HFFc6 (cell line): ENCODE data around the gene TBX19. TPM values are rescaled to one million over a fixed set of nuclear protein-coding genes. Genes with fewer than 3 reads are reported as not detected.

Source experiments
- DNase-seq: peaks from one replicate; pipeline ENCODE4 v3.0.0-alpha.2; 2018
- H3K27ac Mint-ChIP-seq: 2 replicates; pipeline ENCODE4 v1.8.0; 2020; ENCODE audit warnings: mild to moderate bottlenecking, mixed read lengths
- H3K27me3 Mint-ChIP-seq: 2 replicates; pipeline ENCODE4 v1.8.0; 2021; ENCODE audit warnings: mild to moderate bottlenecking, moderate library complexity, mixed read lengths; ENCODE audit not compliant: insufficient read depth
- H3K36me3 Mint-ChIP-seq: 2 replicates; pipeline ENCODE4 v1.8.0; 2021; ENCODE audit warnings: low read depth, mixed read lengths
- H3K4me1 Mint-ChIP-seq: 2 replicates; pipeline ENCODE4 v1.8.0; 2020; ENCODE audit warnings: low read depth, mixed read lengths
- H3K4me3 Mint-ChIP-seq: 2 replicates; pipeline ENCODE4 v1.8.0; 2020; ENCODE audit warnings: mild to moderate bottlenecking, moderate library complexity, mixed read lengths
- H3K9me3 Mint-ChIP-seq: 2 replicates; pipeline ENCODE4 v1.8.0; 2020; ENCODE audit warnings: mild to moderate bottlenecking, mixed read lengths
- total RNA-seq, 6 experiments: library from RNA; stranded (reverse); fragmentation: NEBNext Ultra II Directional; extraction: Animal tissue kit (Norgen Biotek cat#: 25700); gene quantifications; 2 replicates in 1 of 6; 3 replicates in 5 of 6; pipeline ENCODE4 v1.2.3, GENCODE V29; 2021
- TF ChIP-seq, protein P1 (sequence below): fragments of 200-600 bp; sonication (generic); IDR thresholded peaks from 2 replicates; pipeline ENCODE4 v1.5.0; 2021; ENCODE audit warnings: antibody characterized with exemption, mild to moderate bottlenecking

TBX19 gene
- total RNA-seq, 6 experiments from 2014 or later, result 0.41 to 0.57 (median 0.49) TPM

DNA sequence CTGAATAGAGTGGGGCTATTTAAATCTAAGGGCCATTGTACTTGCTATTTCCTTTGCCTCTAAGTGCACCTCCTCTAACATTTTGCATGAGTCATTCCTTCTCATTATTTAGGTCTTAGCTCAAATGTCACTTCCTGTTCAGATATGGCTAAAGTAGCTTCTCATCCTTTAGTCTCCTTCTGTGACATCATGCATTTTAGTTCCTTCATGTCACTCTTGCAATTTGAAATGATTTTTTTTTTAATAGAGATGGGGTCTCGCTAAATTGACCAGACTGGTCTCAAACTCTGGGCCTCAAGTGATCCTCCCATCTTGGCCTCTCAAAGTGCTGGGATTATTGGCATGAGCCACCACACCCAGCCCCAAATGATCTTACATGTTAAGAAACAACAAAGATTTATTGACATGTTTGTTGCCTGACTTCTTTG is 6.6 kb downstream of the TBX19 start:
- Mint-ChIP-seq H3K36me3 (no peaks in the 10 kb centered on the region), H3K4me1 (peaks cover 41% of the 10 kb centered on the region), H3K27ac (peak overlapping the region; percentile 13; the same call in 1 of the 2 replicates), H3K4me3 (no peak overlapping the region), H3K9me3 (no peaks in the 10 kb centered on the region), H3K27me3 (peaks cover 1% of the 10 kb centered on the region; the same call in 1 of the 2 replicates)
- DNase-seq, result peak; percentile 57
- TF ChIP-seq, protein P1, sequence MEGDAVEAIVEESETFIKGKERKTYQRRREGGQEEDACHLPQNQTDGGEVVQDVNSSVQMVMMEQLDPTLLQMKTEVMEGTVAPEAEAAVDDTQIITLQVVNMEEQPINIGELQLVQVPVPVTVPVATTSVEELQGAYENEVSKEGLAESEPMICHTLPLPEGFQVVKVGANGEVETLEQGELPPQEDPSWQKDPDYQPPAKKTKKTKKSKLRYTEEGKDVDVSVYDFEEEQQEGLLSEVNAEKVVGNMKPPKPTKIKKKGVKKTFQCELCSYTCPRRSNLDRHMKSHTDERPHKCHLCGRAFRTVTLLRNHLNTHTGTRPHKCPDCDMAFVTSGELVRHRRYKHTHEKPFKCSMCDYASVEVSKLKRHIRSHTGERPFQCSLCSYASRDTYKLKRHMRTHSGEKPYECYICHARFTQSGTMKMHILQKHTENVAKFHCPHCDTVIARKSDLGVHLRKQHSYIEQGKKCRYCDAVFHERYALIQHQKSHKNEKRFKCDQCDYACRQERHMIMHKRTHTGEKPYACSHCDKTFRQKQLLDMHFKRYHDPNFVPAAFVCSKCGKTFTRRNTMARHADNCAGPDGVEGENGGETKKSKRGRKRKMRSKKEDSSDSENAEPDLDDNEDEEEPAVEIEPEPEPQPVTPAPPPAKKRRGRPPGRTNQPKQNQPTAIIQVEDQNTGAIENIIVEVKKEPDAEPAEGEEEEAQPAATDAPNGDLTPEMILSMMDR, result no peak

GRCh38 chr1:168288311-168289052 is 7.8 kb downstream of the TBX19 start:
- peaks cover 1% of the 10 kb centered on the region; the same call in 1 of the 2 replicates for H3K27me3 Mint-ChIP-seq
- DNase-seq, result peak; percentile 22
- H3K4me1 Mint-ChIP-seq, result peaks cover 41% of the 10 kb centered on the region
- H3K4me3 Mint-ChIP-seq, result no peak overlapping the region
- no peaks in the 10 kb centered on the region for H3K9me3 Mint-ChIP-seq
- no peak overlapping the region for H3K27ac Mint-ChIP-seq
- no peaks in the 10 kb centered on the region for H3K36me3 Mint-ChIP-seq
- TF ChIP-seq, protein P1, result no peak

DNA sequence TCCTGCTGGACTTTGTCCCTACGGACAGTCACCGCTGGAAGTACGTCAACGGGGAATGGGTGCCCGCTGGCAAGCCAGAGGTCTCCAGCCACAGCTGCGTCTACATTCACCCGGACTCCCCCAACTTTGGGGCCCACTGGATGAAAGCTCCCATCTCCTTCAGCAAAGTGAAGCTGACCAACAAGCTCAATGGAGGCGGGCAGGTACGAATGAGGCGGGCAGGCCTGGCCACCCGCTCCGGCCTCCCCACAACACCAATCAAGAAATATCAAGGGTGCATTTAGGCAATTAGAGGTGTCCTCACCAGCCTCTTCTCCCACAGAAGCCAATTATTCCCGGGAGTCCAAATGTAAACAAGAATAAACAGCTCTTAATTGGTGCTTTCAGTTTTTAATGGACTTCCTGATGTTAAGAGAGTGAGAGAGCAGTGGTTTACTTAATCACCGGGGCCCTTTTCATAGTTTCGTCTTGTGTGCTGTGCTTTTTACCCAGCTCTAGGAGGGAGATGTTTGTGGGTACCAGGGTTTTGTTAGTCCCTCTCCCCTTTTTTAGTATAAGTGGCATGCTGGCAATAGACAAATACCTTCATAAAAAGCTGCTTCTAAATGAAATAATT is 10.7 kb downstream of the TBX19 start:
- no peak overlapping the region for H3K27ac Mint-ChIP-seq
- peaks cover 1% of the 10 kb centered on the region; the same call in 1 of the 2 replicates for H3K27me3 Mint-ChIP-seq
- H3K9me3 Mint-ChIP-seq, result no peaks in the 10 kb centered on the region
- DNase-seq, result no peak
- no peaks in the 10 kb centered on the region for H3K36me3 Mint-ChIP-seq
- peaks cover 21% of the 10 kb centered on the region for H3K4me1 Mint-ChIP-seq
- TF ChIP-seq, protein P1, result no peak
- H3K4me3 Mint-ChIP-seq, result no peak overlapping the region

- Mint-ChIP-seq H3K36me3 (no peaks in the 10 kb centered on the region), H3K9me3 (no peaks in the 10 kb centered on the region), H3K4me1 (peaks cover 4% of the 10 kb centered on the region), H3K27me3 (peaks cover 1% of the 10 kb centered on the region; the same call in 1 of the 2 replicates), H3K4me3 (no peak overlapping the region), H3K27ac (no peak overlapping the region)
- TF ChIP-seq, protein P1, result no peak
- DNase-seq, result no peak
Measured at GRCh38 chr1:168293356-168293755, 12.7 kb downstream of the TBX19 start.

DNA sequence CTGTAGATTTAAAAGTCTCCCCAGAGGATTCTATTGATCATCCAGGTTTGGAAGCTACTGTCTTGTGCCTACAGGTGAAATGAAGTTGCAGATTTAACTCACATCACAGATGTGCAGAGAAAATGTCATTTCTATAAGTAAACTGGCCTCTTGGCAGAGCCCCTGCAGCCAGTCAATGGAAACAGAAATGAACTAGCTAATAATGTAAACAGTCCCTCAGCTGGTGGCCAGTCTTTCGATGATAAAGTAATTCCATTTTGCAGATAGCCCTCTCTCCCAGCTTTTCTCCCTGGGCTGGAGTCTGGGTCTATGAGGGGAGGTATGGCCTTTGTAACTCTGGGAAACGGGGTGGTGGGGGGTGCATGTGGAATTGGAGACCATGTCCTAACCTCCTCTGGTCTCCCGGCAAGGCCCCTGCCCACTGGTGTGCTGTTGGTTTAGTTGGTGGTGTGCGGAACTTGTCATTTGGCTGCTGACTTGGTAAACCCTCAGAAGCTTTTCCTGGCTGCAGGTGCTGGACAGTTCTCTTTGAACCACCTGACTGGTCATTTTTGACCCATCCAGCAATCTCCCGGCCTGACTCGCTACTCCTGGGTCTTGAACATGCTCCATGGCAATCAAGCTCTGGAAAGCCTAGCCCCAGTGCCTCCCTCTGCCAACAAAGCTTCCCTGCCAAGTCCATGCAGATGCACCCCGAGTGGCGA is 14.9 kb downstream of the TBX19 start:
- TF ChIP-seq, protein P1, result no peak
- Mint-ChIP-seq H3K9me3 (no peaks in the 10 kb centered on the region), H3K27ac (no peak overlapping the region), H3K27me3 (no peaks in the 10 kb centered on the region), H3K4me1 (peaks cover 7% of the 10 kb centered on the region), H3K36me3 (no peaks in the 10 kb centered on the region), H3K4me3 (no peak overlapping the region)
- no peak for DNase-seq
